Endodermal cell (in vitro differentiated cells): ENCODE results near the gene GPR61. TPM values are rescaled to one million over a fixed set of nuclear protein-coding genes. Genes with fewer than 3 reads are reported as not detected.

Experiments used
- DNase-seq: peaks from one replicate; pipeline ENCODE4 v3.0.0-alpha.2; 2017
- H3K27ac ChIP-seq: 2 replicates; pipeline ENCODE4 v1.5.1; 2013; ENCODE audit warnings: mild to moderate bottlenecking, low read depth, low read length, moderate library complexity
- H3K27me3 ChIP-seq: 2 replicates; pipeline ENCODE4 v1.6.1; 2013; ENCODE audit warnings: mild to moderate bottlenecking, low read length, moderate library complexity; ENCODE audit not compliant: insufficient read depth, control insufficient read depth, poor library complexity, severe bottlenecking
- H3K36me3 ChIP-seq: 2 replicates; pipeline ENCODE4 v1.7.0; 2013; ENCODE audit warnings: mild to moderate bottlenecking, low read length, moderate library complexity; ENCODE audit not compliant: control insufficient read depth, insufficient read depth
- H3K4me1 ChIP-seq: one replicate; pipeline ENCODE4 v1.7.0; 2013; ENCODE audit warnings: low read length; ENCODE audit not compliant: control insufficient read depth, insufficient read depth
- H3K4me3 ChIP-seq: 2 replicates; pipeline ENCODE4 v1.5.1; 2013; ENCODE audit warnings: mild to moderate bottlenecking, low read length, moderate library complexity
- H3K9ac ChIP-seq: 2 replicates; pipeline ENCODE4 v1.6.1; 2013; ENCODE audit warnings: mild to moderate bottlenecking, low read length, moderate library complexity; ENCODE audit not compliant: poor library complexity, severe bottlenecking; ENCODE audit errors: extremely low read depth
- H3K9me3 ChIP-seq: 2 replicates; pipeline ENCODE4 v1.6.1; 2013; ENCODE audit warnings: mild to moderate bottlenecking, low read length, moderate library complexity; ENCODE audit not compliant: control insufficient read depth
- H3K27ac Mint-ChIP-seq: 2 replicates; pipeline ENCODE4 v1.8.0; 2020; ENCODE audit warnings: mixed read lengths
- H3K27me3 Mint-ChIP-seq: 2 replicates; pipeline ENCODE4 v1.8.0; 2021; ENCODE audit warnings: mild to moderate bottlenecking, mixed read lengths; ENCODE audit not compliant: insufficient read depth
- H3K36me3 Mint-ChIP-seq: 2 replicates; pipeline ENCODE4 v1.8.0; 2020; ENCODE audit warnings: low read depth, mixed read lengths
- H3K4me1 Mint-ChIP-seq: 2 replicates; pipeline ENCODE4 v1.8.0; 2020; ENCODE audit warnings: mixed read lengths
- H3K4me3 Mint-ChIP-seq: 2 replicates; pipeline ENCODE4 v1.8.0; 2020; ENCODE audit warnings: mild to moderate bottlenecking, moderate library complexity, mixed read lengths
- H3K9me3 Mint-ChIP-seq: 2 replicates; pipeline ENCODE4 v1.8.0; 2020; ENCODE audit warnings: mild to moderate bottlenecking, mixed read lengths
- CTCF ChIP-seq: fragments of 200-600 bp; sonication (generic); conservative IDR thresholded peaks from 2 replicates; pipeline ENCODE4 v1.5.0; 2021; ENCODE audit warnings: antibody characterized with exemption, mild to moderate bottlenecking
- WGBS, 2 experiments: methylation state at CpG; one replicate each; pipeline versions ENCODE4 v1.1.5 to v1.1.7; 2013; ENCODE audit warnings: missing lambda C conversion rate in 2 of 2, mixed read lengths in 1 of 2; ENCODE audit not compliant: insufficient coverage in 1 of 2, insufficient read length in 1 of 2; 5-methylcytosine and 5-hydroxymethylcytosine counted together
- total RNA-seq, 2 donors: library from RNA; stranded (reverse); fragmentation: NEBNext Ultra II Directional in 1 of 2; extraction: Animal tissue kit (Norgen Biotek cat#: 25700) in 1 of 2; gene quantifications; 2 replicates in 1 of 2; 3 replicates in 1 of 2; pipeline ENCODE4 v1.2.1, GENCODE V29; 2021

Gene GPR61
- total RNA-seq, 2 donors from 2014 or later = 0.93 TPM; not detected in 1

- no peak for DNase-seq
- H3K4me3 ChIP-seq = no peak overlapping the region
- Mint-ChIP-seq H3K27me3 (peaks cover 3% of the 10 kb centered on the region), H3K27ac (no peak overlapping the region), H3K4me3 (no peak overlapping the region), H3K4me1 (peaks cover 16% of the 10 kb centered on the region), H3K36me3 (no peaks in the 10 kb centered on the region), H3K9me3 (no peaks in the 10 kb centered on the region)
- WGBS, 2 experiments = 93% methylated on average over 8 to 24 of the region's 24 CpGs
- peaks cover 8% of the 10 kb centered on the region for H3K4me1 ChIP-seq
- H3K27ac ChIP-seq = no peak overlapping the region
- peaks cover 11% of the 10 kb centered on the region for H3K27me3 ChIP-seq
- no peaks in the 10 kb centered on the region for H3K9me3 ChIP-seq
- H3K9ac ChIP-seq = no peak overlapping the region
- TF ChIP-seq CTCF = no peak
- H3K36me3 ChIP-seq = no peaks in the 10 kb centered on the region
Measured at GRCh38 chr1:109543283-109543987, 3.8 kb downstream of the GPR61 start.

DNA sequence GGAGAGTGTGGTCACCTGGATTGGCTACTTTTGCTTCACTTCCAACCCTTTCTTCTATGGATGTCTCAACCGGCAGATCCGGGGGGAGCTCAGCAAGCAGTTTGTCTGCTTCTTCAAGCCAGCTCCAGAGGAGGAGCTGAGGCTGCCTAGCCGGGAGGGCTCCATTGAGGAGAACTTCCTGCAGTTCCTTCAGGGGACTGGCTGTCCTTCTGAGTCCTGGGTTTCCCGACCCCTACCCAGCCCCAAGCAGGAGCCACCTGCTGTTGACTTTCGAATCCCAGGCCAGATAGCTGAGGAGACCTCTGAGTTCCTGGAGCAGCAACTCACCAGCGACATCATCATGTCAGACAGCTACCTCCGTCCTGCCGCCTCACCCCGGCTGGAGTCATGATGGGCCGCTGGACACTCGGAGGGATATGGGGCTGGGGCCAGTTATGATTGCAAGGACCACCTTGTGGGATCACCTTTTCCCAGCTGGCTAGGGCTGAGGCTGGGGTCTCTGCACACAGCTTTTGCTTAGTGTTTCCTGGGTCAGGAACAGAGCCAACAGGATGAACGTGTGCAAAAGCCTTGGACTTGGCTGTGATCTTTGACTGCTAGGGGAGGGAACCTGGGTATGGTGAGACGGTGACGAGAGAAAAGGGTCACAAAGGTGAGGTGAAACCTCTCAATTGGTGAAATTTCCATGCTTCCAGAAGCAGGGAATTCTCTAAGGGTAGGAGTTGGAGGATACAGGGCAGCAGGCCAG is 4.5 kb downstream of the GPR61 start:
- Histone ChIP-seq H3K4me1 (peaks cover 8% of the 10 kb centered on the region), H3K36me3 (no peaks in the 10 kb centered on the region), H3K4me3 (no peak overlapping the region), H3K9me3 (no peaks in the 10 kb centered on the region), H3K9ac (no peak overlapping the region), H3K27ac (no peak overlapping the region), H3K27me3 (peaks cover 11% of the 10 kb centered on the region)
- peaks cover 3% of the 10 kb centered on the region for H3K27me3 Mint-ChIP-seq
- TF ChIP-seq CTCF = no peak
- DNase-seq = peak; percentile 47
- WGBS, 2 experiments = 88 to 89% methylated on average over 13 to 14 of the region's 14 CpGs
- H3K36me3 Mint-ChIP-seq = no peaks in the 10 kb centered on the region
- no peaks in the 10 kb centered on the region for H3K9me3 Mint-ChIP-seq
- no peak overlapping the region for H3K4me3 Mint-ChIP-seq
- peaks cover 19% of the 10 kb centered on the region for H3K4me1 Mint-ChIP-seq
- no peak overlapping the region for H3K27ac Mint-ChIP-seq

DNA sequence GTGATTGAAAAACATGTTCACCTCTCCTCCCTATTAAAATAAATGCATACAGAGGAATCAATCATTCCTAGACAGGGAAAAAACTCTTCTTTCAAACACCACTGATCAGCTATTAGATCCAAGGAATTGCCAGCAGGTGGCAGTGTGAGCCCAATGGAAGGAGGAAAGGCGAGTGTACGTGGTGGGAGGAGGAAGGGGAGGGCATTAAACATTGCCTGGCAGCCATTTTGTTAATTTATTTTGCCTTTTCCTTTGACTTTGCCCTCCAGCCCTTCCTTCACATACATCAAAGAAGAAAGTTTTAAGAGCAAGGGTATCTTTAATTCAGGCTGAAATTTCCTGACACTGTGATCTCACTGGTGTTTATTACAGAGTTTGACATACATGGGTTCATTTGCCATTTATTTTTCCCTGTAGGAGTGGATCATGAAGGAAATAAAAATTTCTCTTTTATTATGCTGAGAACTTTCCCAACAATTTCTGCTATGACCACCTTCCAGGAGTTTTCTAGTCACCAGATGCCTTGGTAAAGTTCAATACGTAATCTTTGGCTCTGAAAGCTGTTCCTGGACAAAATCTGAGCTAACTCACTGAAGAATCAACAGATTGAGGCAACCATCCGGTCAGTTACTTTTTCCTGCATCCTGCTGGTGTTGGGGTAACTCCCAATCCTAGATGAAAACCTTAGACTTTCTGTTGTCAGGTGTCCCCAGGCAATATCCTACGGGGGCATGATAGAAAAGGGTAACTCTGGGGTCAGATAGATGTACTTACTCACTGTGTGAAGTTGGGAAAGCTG is 6.8 kb downstream of the GPR61 start:
- peaks cover 14% of the 10 kb centered on the region for H3K4me1 ChIP-seq
- DNase-seq = peak; percentile 95
- Mint-ChIP-seq H3K9me3 (no peaks in the 10 kb centered on the region), H3K4me1 (peaks cover 23% of the 10 kb centered on the region), H3K27ac (peak overlapping the region; percentile 92), H3K36me3 (no peaks in the 10 kb centered on the region), H3K4me3 (peak overlapping the region; percentile 96), H3K27me3 (no peaks in the 10 kb centered on the region)
- peak; percentile 94 for TF ChIP-seq CTCF
- peak overlapping the region; percentile 17 for H3K9ac ChIP-seq
- H3K36me3 ChIP-seq = peaks cover 5% of the 10 kb centered on the region
- no peaks in the 10 kb centered on the region for H3K9me3 ChIP-seq
- peak overlapping the region; percentile 100 for H3K4me3 ChIP-seq
- 56 to 80% methylated on average over 2 to 5 of the region's 5 CpGs for WGBS, 2 experiments
- peaks cover 3% of the 10 kb centered on the region for H3K27me3 ChIP-seq
- H3K27ac ChIP-seq = peak overlapping the region; percentile 3
